ENCODE measurements around the gene CNOT3.
"Not testable (repeated sequence)": the region's sequence is repeated elsewhere in the genome, so short reads cannot be mapped to it uniquely, and the experiment has no call there.

Gene CNOT3

DNA sequence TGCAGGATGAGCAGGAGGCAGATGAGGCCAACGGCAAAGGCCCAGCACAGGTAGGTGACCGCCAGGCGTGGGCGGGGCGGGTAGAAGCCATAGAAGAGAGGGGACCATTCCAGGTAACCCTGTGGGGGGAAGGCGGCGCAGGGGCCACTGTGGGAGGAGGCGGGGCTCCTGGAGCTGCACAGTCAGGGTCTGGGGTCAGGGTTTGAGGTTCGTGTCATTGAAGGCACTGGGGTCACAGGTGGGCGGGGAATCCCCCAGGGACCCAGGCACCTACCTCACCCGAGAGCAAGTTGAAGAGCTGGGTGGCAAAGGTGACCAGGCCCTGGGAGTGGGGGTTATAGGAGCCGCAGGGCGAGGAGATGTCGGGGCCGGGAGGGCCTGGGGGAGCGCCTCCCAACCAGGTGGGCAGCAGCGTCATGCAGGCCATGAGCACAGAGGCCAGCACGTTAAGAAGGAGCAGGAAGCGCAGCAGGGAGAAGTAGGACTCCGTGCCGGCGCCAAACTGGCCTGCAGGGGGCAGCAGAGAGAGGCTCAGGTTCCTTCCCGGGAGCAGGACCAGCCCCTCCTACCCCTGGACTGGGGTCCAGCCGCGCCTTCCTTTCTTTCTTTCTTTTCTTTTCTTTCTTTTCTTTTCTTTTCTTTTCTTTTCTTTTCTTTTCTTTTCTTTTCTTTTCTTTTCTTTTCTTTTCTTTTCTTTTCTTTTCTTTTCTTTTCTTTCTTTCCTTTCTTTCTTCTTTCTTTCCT is 30.8 kb downstream of the CNOT3 start:
- TF ChIP-seq, protein P1, sequence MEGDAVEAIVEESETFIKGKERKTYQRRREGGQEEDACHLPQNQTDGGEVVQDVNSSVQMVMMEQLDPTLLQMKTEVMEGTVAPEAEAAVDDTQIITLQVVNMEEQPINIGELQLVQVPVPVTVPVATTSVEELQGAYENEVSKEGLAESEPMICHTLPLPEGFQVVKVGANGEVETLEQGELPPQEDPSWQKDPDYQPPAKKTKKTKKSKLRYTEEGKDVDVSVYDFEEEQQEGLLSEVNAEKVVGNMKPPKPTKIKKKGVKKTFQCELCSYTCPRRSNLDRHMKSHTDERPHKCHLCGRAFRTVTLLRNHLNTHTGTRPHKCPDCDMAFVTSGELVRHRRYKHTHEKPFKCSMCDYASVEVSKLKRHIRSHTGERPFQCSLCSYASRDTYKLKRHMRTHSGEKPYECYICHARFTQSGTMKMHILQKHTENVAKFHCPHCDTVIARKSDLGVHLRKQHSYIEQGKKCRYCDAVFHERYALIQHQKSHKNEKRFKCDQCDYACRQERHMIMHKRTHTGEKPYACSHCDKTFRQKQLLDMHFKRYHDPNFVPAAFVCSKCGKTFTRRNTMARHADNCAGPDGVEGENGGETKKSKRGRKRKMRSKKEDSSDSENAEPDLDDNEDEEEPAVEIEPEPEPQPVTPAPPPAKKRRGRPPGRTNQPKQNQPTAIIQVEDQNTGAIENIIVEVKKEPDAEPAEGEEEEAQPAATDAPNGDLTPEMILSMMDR (IDR thresholded peaks at IDR 0.05; ENCODE audit: poor library complexity, severe bottlenecking) = peak; percentile 85
- H3K4me3 ChIP-seq (ENCODE audit: severe bottlenecking) = no peak overlapping the region
- no peaks in the 10 kb centered on the region for H3K4me1 ChIP-seq (ENCODE audit: insufficient read depth, poor library complexity, severe bottlenecking)
- peak; percentile 61 for ATAC-seq (ENCODE audit: low read depth)
- no peak for DNase-seq (ENCODE audit: low spot score)
- H3K36me3 ChIP-seq (ENCODE audit: low read depth) = peaks cover 13% of the 10 kb centered on the region
- no peak overlapping the region for H3K27ac ChIP-seq (ENCODE audit: poor library complexity, severe bottlenecking)
- H3K27me3 ChIP-seq (ENCODE audit: insufficient read depth, poor library complexity, severe bottlenecking) = no peaks in the 10 kb centered on the region
- no peaks in the 10 kb centered on the region for H3K9me3 ChIP-seq (ENCODE audit: severe bottlenecking)

DNA sequence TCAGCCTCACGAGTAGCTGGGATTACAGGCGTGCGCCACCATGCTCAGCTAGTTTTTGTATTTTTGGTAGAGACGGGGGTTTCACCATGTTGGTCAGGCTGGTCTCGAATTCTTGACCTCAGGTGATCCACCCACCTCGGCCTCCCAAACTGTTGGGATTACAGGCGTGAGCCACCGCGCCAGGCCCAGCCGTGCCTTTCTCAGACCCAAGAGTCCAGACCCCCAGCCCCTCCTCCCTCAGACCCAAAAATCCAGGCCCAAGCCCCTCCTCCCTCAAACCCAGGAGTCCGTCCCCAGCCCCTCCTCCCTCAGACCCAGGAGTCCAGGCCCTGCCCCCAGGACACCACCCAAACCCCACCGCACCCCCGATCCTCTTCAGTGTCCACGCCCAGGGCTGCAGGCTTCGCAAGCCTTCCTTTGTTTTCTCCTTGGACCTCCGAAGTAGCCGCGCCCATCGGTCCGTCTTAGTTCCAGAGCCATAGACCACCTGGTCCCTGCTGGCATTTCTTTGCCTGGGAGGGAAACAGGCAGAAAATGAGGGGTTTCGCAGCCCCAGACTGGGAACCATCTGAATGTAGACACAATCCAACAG is 31.7 kb downstream of the CNOT3 start:
- Histone ChIP-seq H3K36me3 (ENCODE audit: low read depth) (peaks cover 13% of the 10 kb centered on the region), H3K4me3 (ENCODE audit: severe bottlenecking) (no peak overlapping the region), H3K27me3 (ENCODE audit: insufficient read depth, poor library complexity, severe bottlenecking) (no peaks in the 10 kb centered on the region), H3K9me3 (ENCODE audit: severe bottlenecking) (no peaks in the 10 kb centered on the region), H3K4me1 (ENCODE audit: insufficient read depth, poor library complexity, severe bottlenecking) (no peaks in the 10 kb centered on the region), H3K27ac (ENCODE audit: poor library complexity, severe bottlenecking) (no peak overlapping the region)
- no peak for ATAC-seq (ENCODE audit: low read depth)
- DNase-seq (ENCODE audit: low spot score) = no peak
- TF ChIP-seq, protein P1 (IDR thresholded peaks at IDR 0.05; ENCODE audit: poor library complexity, severe bottlenecking) = no peak

DNA sequence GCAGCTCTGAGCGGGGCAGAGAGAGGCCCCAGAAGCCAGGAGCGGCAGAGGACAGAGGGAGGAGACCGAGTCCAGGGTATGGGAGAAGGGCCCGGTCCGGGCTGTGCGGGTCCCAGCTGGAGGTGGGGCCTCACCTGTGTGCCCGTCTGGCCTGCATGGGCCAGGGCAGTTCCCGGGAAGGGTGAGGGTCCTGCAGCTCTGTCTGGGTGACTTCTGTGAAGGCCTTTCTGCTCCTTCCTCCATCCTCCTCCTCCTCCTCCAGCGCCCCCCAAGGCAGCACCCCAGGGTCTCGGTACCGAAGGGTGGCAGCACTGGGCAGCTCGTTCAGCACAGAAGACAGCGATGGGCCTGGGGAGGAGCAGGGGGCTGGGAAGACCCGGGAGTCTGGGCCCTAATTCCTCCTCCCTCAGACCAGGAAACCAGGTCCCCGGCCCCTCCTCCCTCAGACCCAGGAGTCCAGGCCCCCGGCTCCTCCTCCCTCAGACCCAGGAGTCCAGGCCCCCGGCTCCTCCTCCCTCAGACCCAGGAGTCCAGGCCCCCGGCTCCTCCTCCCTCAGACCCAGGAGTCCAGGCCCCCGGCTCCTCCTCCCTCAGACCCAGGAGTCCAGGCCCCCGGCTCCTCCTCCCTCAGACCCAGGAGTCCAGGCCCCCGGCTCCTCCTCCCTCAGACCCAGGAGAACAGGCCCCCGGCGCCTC is 34.3 kb downstream of the CNOT3 start:
- ATAC-seq (ENCODE audit: low read depth); H3K27me3 ChIP-seq (ENCODE audit: insufficient read depth, poor library complexity, severe bottlenecking); H3K9me3 ChIP-seq (ENCODE audit: severe bottlenecking); H3K27ac ChIP-seq (ENCODE audit: poor library complexity, severe bottlenecking); DNase-seq (ENCODE audit: low spot score); H3K4me1 ChIP-seq (ENCODE audit: insufficient read depth, poor library complexity, severe bottlenecking): not testable (repeated sequence)
- peaks cover 13% of the 10 kb centered on the region for H3K36me3 ChIP-seq (ENCODE audit: low read depth)
- peak overlapping the region; percentile 13 for H3K4me3 ChIP-seq (ENCODE audit: severe bottlenecking)

DNA sequence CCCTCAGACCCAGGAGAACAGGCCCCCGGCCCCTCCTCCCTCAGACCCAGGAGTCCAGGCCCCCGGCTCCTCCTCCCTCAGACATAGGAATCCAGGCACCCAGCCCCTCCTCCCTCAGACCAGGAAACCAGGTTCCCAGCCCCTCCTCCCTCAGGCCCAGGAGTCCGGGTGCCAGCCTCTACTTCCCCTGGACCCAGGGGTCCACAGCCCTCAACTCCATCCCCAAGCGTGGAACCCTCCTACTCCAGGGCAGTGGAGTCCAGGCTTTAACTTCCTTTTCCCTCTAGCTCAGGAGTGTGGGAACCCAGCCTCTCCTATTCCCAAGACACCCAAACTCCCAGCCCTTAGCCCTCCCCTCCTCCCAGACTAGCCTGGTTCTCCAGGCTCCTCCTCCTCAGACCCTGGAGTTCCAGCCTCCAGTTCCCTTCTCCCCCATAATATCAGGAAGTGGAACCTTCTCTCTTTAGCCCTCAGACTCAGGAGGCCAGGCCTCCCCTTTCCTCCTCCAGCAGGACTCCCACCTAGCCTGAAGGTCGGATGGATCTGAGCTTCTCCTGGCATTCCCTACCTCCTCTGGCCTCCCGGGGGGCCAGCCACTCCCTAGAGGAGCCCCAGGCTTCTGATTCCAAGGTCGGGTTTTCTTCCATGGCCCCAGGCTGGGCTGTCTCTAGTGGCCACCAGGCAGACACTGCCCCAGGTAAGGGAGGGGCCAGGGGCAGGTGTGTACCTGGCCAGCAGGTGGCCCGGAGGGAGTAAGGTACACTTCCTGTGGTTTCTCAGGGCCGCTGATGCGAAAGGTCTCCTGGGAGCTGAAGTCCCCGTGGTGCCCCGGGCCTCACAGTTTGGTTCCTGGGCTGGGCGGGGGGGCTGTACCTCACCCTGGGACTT is 35.2 kb downstream of the CNOT3 start, which contains the start of gene TMC4:
Gene TMC4, minus strand, starts transcription at position 690 of the 888 bp plus-strand sequence. Its CDS starts 43 bp downstream, at position 647.
- Histone ChIP-seq H3K4me3 (ENCODE audit: severe bottlenecking) (peak within 1 kb of the TSS; percentile 54), H3K27me3 (ENCODE audit: insufficient read depth, poor library complexity, severe bottlenecking) (no peaks in the 10 kb centered on the region), H3K27ac (ENCODE audit: poor library complexity, severe bottlenecking) (peak within 1 kb of the TSS; percentile 73), H3K4me1 (ENCODE audit: insufficient read depth, poor library complexity, severe bottlenecking) (no peaks in the 10 kb centered on the region), H3K36me3 (ENCODE audit: low read depth) (peaks cover 13% of the 10 kb centered on the region), H3K9me3 (ENCODE audit: severe bottlenecking) (no peaks in the 10 kb centered on the region)
- TF ChIP-seq, protein P1 (IDR thresholded peaks at IDR 0.05; ENCODE audit: poor library complexity, severe bottlenecking) = peak; percentile 10
- DNase-seq (ENCODE audit: low spot score) (no peak), ATAC-seq (ENCODE audit: low read depth) (peak; percentile 86)

DNA sequence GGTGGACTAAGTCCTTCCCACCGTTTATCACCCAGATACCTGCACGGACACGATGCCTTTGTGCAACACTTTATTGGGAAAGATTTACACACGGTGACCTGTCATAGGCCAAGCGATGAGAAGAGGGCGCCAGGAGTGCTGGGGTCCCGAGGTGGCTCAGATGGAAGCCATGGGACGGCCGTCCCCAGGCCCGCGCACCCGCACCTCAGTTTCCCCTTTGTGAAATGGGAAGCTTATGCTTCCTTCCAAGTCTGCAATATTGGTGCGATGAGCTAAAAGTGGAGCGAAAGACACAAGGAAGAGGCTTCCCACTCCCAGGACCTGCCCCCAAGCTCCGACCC is 35.8 kb downstream of the CNOT3 start:
- TF ChIP-seq, protein P1 (IDR thresholded peaks at IDR 0.05; ENCODE audit: poor library complexity, severe bottlenecking) = no peak
- Histone ChIP-seq H3K4me3 (ENCODE audit: severe bottlenecking) (peak overlapping the region; percentile 54), H3K4me1 (ENCODE audit: insufficient read depth, poor library complexity, severe bottlenecking) (no peaks in the 10 kb centered on the region), H3K36me3 (ENCODE audit: low read depth) (peaks cover 17% of the 10 kb centered on the region), H3K27ac (ENCODE audit: poor library complexity, severe bottlenecking) (peak overlapping the region; percentile 73), H3K9me3 (ENCODE audit: severe bottlenecking) (no peaks in the 10 kb centered on the region), H3K27me3 (ENCODE audit: insufficient read depth, poor library complexity, severe bottlenecking) (no peaks in the 10 kb centered on the region)
- DNase-seq (ENCODE audit: low spot score) (no peak), ATAC-seq (ENCODE audit: low read depth) (no peak)
